ENCODE results near the gene GALR2.

DNA sequence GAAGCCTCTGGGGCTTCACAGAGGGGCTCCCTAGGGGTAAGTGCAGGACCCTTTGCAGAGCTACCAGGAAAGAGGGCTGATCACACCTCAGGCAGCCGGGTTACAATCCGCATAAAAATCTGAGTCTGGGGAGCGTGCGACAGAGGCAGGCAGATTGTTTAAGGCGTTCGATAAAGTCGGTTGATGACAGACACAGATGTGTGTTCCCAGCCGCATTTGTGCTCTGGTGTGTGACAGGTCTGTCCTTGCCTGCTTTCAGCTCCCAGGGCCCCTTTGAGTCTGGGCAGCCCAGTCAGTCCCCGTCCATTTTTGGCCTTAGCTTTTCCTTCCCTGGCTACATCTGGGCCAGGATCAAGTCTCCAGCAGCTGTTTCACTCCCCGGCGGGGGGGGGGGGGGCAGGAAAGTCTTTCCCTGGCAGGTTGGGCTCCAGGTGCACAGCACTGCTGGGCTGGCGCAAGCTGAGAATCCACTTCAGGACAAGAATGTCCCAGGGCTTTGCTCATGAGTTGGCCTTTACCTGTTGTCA lies 3.1 kb downstream of the GALR2 start:
- TF ChIP-seq POLR2A (IDR thresholded peaks at IDR 0.05; ENCODE audit: low read length) (no peak), GATA1 (IDR thresholded peaks at IDR 0.05; ENCODE audit: low read depth, low read length) (no peak)

Measured in erythroblast (primary cell).